Endothelial cell of umbilical vein (primary cell): ENCODE data around the gene CDH1. TPM values are rescaled to one million over a fixed set of nuclear protein-coding genes. Genes with fewer than 3 reads are reported as not detected.

ENCODE experiments used
- BruUV-seq: library from RNA; stranded (reverse); fragments of 400-500 nt; replicated peaks from 2 replicates; lab custom pipeline; 2021; lab: Mats Ljungman, UMichigan
- CTCF ChIA-PET: fragments of 300-600, 350-600 bp; sonication (Branson Sonifier 250); formaldehyde crosslinking; loops from one replicate; lab custom pipeline; 2021; ENCODE audit warnings: antibody characterized with exemption, inconsistent platforms; lab: Charles Lee
- POLR2A ChIA-PET: fragments of 300-600, 350-600 bp; sonication (Branson Sonifier 250); formaldehyde crosslinking; loops from one replicate; lab custom pipeline; 2021; ENCODE audit warnings: antibody characterized with exemption, inconsistent platforms; lab: Charles Lee
- DNase-seq: peaks from one replicate; pipeline ENCODE4 v3.0.0-alpha.2; 2011; ENCODE audit warnings: low read depth, low spot score
- FAIRE-seq: peaks from 2 replicates; lab custom pipeline; 2011; peaks lifted over from hg19 to GRCh38; lab: Jason Lieb, UNC
- H2AFZ ChIP-seq: 2 replicates; pipeline ENCODE4 v1.6.0; 2012; ENCODE audit warnings: low read depth, low read length, control low read depth, inconsistent platforms
- H3K27ac ChIP-seq: 2 replicates; pipeline ENCODE4 v1.5.1; 2011; ENCODE audit warnings: low read depth, mild to moderate bottlenecking, control low read depth, low read length, moderate library complexity; ENCODE audit not compliant: insufficient read depth
- H3K27me3 ChIP-seq, 2 experiments: 2 replicates each; pipeline versions ENCODE4 v1.6.0 to v1.6.1; 2011; ENCODE audit warnings: low read length in 2 of 2, mixed read lengths in 1 of 2; ENCODE audit not compliant: control insufficient read depth in 2 of 2, insufficient read depth in 2 of 2
- H3K36me3 ChIP-seq, 2 experiments: 2 replicates in 1 of 2; 3 replicates in 1 of 2; pipeline ENCODE4 v1.5.1; 2011; ENCODE audit warnings: low read length in 2 of 2, mild to moderate bottlenecking in 1 of 2, moderate library complexity in 1 of 2; ENCODE audit not compliant: control insufficient read depth in 2 of 2, insufficient read depth in 2 of 2; ENCODE audit errors: extremely low read depth in 1 of 2
- H3K4me1 ChIP-seq: 3 replicates; pipeline ENCODE4 v1.5.1; 2011; ENCODE audit warnings: mild to moderate bottlenecking, low read length; ENCODE audit not compliant: control insufficient read depth, insufficient read depth; ENCODE audit errors: extremely low read depth
- H3K4me2 ChIP-seq: 2 replicates; pipeline ENCODE4 v1.6.1; 2011; ENCODE audit warnings: low read length, control low read depth, mixed read lengths; ENCODE audit not compliant: insufficient read depth
- H3K4me3 ChIP-seq, 3 experiments: fragments of 200-600 bp in 1 of 3; sonication (generic), shearing (Covaris generic) in 1 of 3; replicated peaks in 1 of 3; 2 replicates each; pipeline ENCODE4 v1.5.1; 2011 to 2016; ENCODE audit warnings: control low read depth in 3 of 3, low read length in 3 of 3, mild to moderate bottlenecking in 2 of 3, inconsistent platforms in 1 of 3, low read depth in 1 of 3, moderate library complexity in 1 of 3; ENCODE audit not compliant: insufficient read depth in 1 of 3
- H3K79me2 ChIP-seq: 2 replicates; pipeline ENCODE4 v1.6.0; 2012; ENCODE audit warnings: low read length, inconsistent platforms; ENCODE audit not compliant: control insufficient read depth, insufficient read depth
- H3K9ac ChIP-seq: replicated peaks from 2 replicates; pipeline ENCODE3; 2011; ENCODE audit warnings: low read length, control low read depth; ENCODE audit not compliant: insufficient read depth; ENCODE audit errors: extremely low read depth
- H3K9me1 ChIP-seq: replicated peaks from 3 replicates; pipeline ENCODE4 v1.6.0; 2011; ENCODE audit warnings: mild to moderate bottlenecking, low read length; ENCODE audit not compliant: control insufficient read depth, insufficient read depth; ENCODE audit errors: extremely low read depth
- H3K9me3 ChIP-seq: replicated peaks from 2 replicates; pipeline ENCODE4 v1.5.1; 2012; ENCODE audit warnings: low read length, inconsistent platforms; ENCODE audit not compliant: control insufficient read depth, insufficient read depth
- H4K20me1 ChIP-seq: replicated peaks from 2 replicates; pipeline ENCODE3; 2011; ENCODE audit warnings: mild to moderate bottlenecking, low read length; ENCODE audit not compliant: control insufficient read depth, insufficient read depth; ENCODE audit errors: extremely low read depth
- CTCF ChIP-seq, 2 donors: IDR thresholded peaks; 1 replicate in 1 of 2; 2 replicates in 1 of 2; pipeline ENCODE4 v1.5.1; 2011; ENCODE audit warnings: low read length in 2 of 2, mild to moderate bottlenecking in 2 of 2, moderate library complexity in 2 of 2, control low read depth in 1 of 2, inconsistent platforms in 1 of 2, low read depth in 1 of 2; ENCODE audit not compliant: insufficient read depth in 1 of 2; ENCODE audit errors: extremely low read depth in 1 of 2
- EZH2 ChIP-seq: IDR thresholded peaks from 2 replicates; pipeline ENCODE4 v1.6.1; 2012; ENCODE audit warnings: borderline replicate concordance, low read depth, mild to moderate bottlenecking, moderate library complexity, low read length, inconsistent platforms; ENCODE audit not compliant: severe bottlenecking
- FOS ChIP-seq: IDR thresholded peaks from 2 replicates; pipeline ENCODE4 v1.6.1; 2011; ENCODE audit warnings: mild to moderate bottlenecking, low read length, moderate library complexity, borderline replicate concordance; ENCODE audit not compliant: insufficient read depth
- GATA2 ChIP-seq: IDR thresholded peaks from 2 replicates; pipeline ENCODE4 v1.7.0; 2011; ENCODE audit warnings: low read depth, mild to moderate bottlenecking, moderate library complexity, mixed read lengths, low read length; ENCODE audit not compliant: insufficient read length, insufficient read depth
- JUN ChIP-seq: IDR thresholded peaks from 2 replicates; pipeline ENCODE4 v1.6.1; 2011; ENCODE audit warnings: borderline replicate concordance, low read depth; ENCODE audit not compliant: insufficient read length, insufficient read depth
- MAX ChIP-seq: IDR thresholded peaks from 2 replicates; pipeline ENCODE4 v1.6.1; 2011; ENCODE audit not compliant: insufficient read depth, insufficient read length
- MYC ChIP-seq: IDR thresholded peaks from one replicate; pipeline ENCODE4 v1.6.1; 2011; ENCODE audit warnings: mild to moderate bottlenecking, low read depth, low read length
- dilution Hi-C: fragments of 300-500 bp; cut with MboI; formaldehyde crosslinking; loops from one replicate; pipeline ENCODE4 v1.15.0; 2019; ENCODE audit warnings: low sequenced_read_pairs; ENCODE audit not compliant: extremely low pct_ligation_motif_present
- intact Hi-C: fragments of 100-400 bp; cut with micrococcal nuclease; formaldehyde crosslinking; loops from one replicate; pipeline ENCODE4 v1.10.0; 2022
- polyA plus RNA-seq, 4 experiments: library from polyadenylated mRNA; depleted of rRNA in 3 of 4; stranded (reverse) in 3 of 4; unstranded in 1 of 4; fragments of >200 nt; gene quantifications; 2 replicates each; pipeline versions ENCODE4 v1.2.1 to v1.2.3, GENCODE V29; 2011 to 2012; ENCODE audit warnings: missing spikeins in 1 of 4
- total RNA-seq: library from RNA; stranded (reverse); gene quantifications from 2 replicates; pipeline ENCODE4 v1.2.3, GENCODE V29; 2021

CDH1 gene
- total and polyA plus RNA-seq, 2 donors (not counting 3 experiments of a cell fraction or from before 2014, with no cell fraction given), result 0.28 to 0.69 TPM

GRCh38 chr16:68700831-68701230 is 36.3 kb upstream of the CDH1 start:
- Histone ChIP-seq H3K4me3 (no peak overlapping the region), H4K20me1 (no peaks in the 10 kb centered on the region), H3K27ac (no peak overlapping the region), H2AFZ (no peak overlapping the region), H3K36me3 (no peaks in the 10 kb centered on the region), H3K9me1 (no peaks in the 10 kb centered on the region), H3K9ac (no peak overlapping the region), H3K79me2 (no peaks in the 10 kb centered on the region), H3K4me2 (no peak overlapping the region), H3K4me1 (peaks cover 3% of the 10 kb centered on the region), H3K27me3 (no peaks in the 10 kb centered on the region), H3K9me3 (no peaks in the 10 kb centered on the region)
- POLR2A ChIA-PET, result no interaction called here
- dilution Hi-C loops (no loop called here), intact Hi-C loops (loop anchor here (5.0 kb wide), 1 partner anchor 174 kb away; no protein-coding TSS in a partner anchor)
- CTCF ChIA-PET, result interaction anchor here (0.7 to 1.3 kb wide), 5 partner anchors 9 to 110 kb away, joined by 3 to 4 read pairs (median 3); no protein-coding TSS in a partner anchor
- TF ChIP-seq GATA2 (no peak), JUN (no peak), FOS (no peak), MAX (no peak), CTCF (IDR thresholded peaks at IDR 0.05; ENCODE audit: extremely low read depth in 1 of 2, insufficient read depth in 1 of 2, low read depth in 1 of 2, low read length in 2 of 2) (no peak), MYC (no peak), EZH2 (no peak)
- no TSS peak for BruUV-seq
- no peak for FAIRE-seq
- no peak for DNase-seq
